NCI-H187 treated with DMSO at 0.1 percent for 48 hours (cell line): Measurements from ENCODE around the gene ATP6V0D1.

Source experiments
- DNase-seq: peaks from one replicate; lab custom pipeline; 2025; lab: John Stamatoyannopoulos, UW

Gene ATP6V0D1

GRCh38 chr16:67445441-67445912, 35.5 kb downstream of the ATP6V0D1 start:
- DNase-seq, result no peak

GRCh38 chr16:67445126-67445426, 35.9 kb downstream of the ATP6V0D1 start:
- no peak for DNase-seq

- no peak for DNase-seq
These were observed 36.5 kb downstream of the ATP6V0D1 start for GRCh38 chr16:67444259-67445125.

- DNase-seq, result no peak
These were observed 37.7 kb downstream of the ATP6V0D1 start for GRCh38 chr16:67443265-67443664.

- DNase-seq, result no peak
These were observed 38.2 kb downstream of the ATP6V0D1 start for GRCh38 chr16:67442581-67443255.

- DNase-seq, result no peak
These were observed 39.0 kb downstream of the ATP6V0D1 start for GRCh38 chr16:67441907-67442306.

GRCh38 chr16:67441271-67441753, 39.6 kb downstream of the ATP6V0D1 start:
- no peak for DNase-seq

GRCh38 chr16:67438824-67439393, 42.0 kb downstream of the ATP6V0D1 start:
- DNase-seq, result no peak

- DNase-seq, result no peak
These were observed 42.7 kb downstream of the ATP6V0D1 start for GRCh38 chr16:67438098-67438791.

- no peak for DNase-seq
These were observed 43.4 kb downstream of the ATP6V0D1 start for GRCh38 chr16:67437513-67437912.

GRCh38 chr16:67436640-67437193, 44.2 kb downstream of the ATP6V0D1 start:
- no peak for DNase-seq

GRCh38 chr16:67435758-67436164, 45.2 kb downstream of the ATP6V0D1 start:
- DNase-seq, result no peak

GRCh38 chr16:67433131-67433719, 47.7 kb downstream of the ATP6V0D1 start:
- DNase-seq, result no peak

- no peak for DNase-seq
These were observed 48.5 kb downstream of the ATP6V0D1 start for GRCh38 chr16:67432506-67432890.

- DNase-seq, result no peak
These were observed 49.0 kb downstream of the ATP6V0D1 start for GRCh38 chr16:67431775-67432505.

GRCh38 chr16:67430977-67431774, 49.8 kb downstream of the ATP6V0D1 start, which contains the start of gene HSD11B2:
HSD11B2 (plus strand) TSS chr16:67431121; CDS start chr16:67431249, 128 bp downstream.
- DNase-seq, result no peak

- DNase-seq, result no peak
These were observed 50.4 kb downstream of the ATP6V0D1 start for GRCh38 chr16:67430504-67430976.

GRCh38 chr16:67429799-67430503, 51.0 kb downstream of the ATP6V0D1 start:
- DNase-seq, result no peak
